NT2/D1 (cell line): ENCODE results near the gene RHBDL1.

ENCODE experiments used
- SUZ12 ChIP-seq: IDR thresholded peaks from 2 replicates; pipeline ENCODE4 v1.6.1; 2011; ENCODE audit not compliant: insufficient read length, insufficient read depth; ENCODE audit errors: extremely low read depth
- YY1 ChIP-seq: IDR thresholded peaks from 2 replicates; pipeline ENCODE4 v1.6.1; 2011; ENCODE audit not compliant: insufficient read length, insufficient read depth
- ZNF274 ChIP-seq: IDR thresholded peaks from 2 replicates; pipeline ENCODE4 v1.6.1; 2011; ENCODE audit warnings: mild to moderate bottlenecking, low read depth, low read length

- TF ChIP-seq YY1 (no peak), ZNF274 (no peak), SUZ12 (no peak)
Observed at GRCh38 chr16:708019-708418, 32.5 kb downstream of the RHBDL1 start.
